H1 (cell line): Measurements from ENCODE around the gene SLC6A7. TPM values are rescaled to one million over a fixed set of nuclear protein-coding genes. Genes with fewer than 3 reads are reported as not detected.

ENCODE experiments used
- EZH2 ChIP-seq: fragments of 200-600 bp; sonication (generic); IDR thresholded peaks from 2 replicates; pipeline ENCODE4 v1.7.1; 2012; ENCODE audit warnings: low read depth, mild to moderate bottlenecking, moderate library complexity, low read length, inconsistent platforms; ENCODE audit not compliant: severe bottlenecking
- polyA plus RNA-seq, 7 experiments: library from polyadenylated mRNA; depleted of rRNA in 3 of 7; stranded (reverse) in 5 of 7; unstranded in 2 of 7; fragments of >200 nt in 5 of 7; fragments of 200-250 nt in 2 of 7; gene quantifications; 1 replicate in 5 of 7; 2 replicates in 1 of 7; 4 replicates in 1 of 7; pipeline versions ENCODE4 v1.2.1 to v1.2.3, GENCODE V29; 2011 to 2013; ENCODE audit warnings: missing spikeins in 2 of 7, mixed read lengths in 2 of 7
- total RNA-seq: library from RNA; stranded (reverse); fragmentation: NEBNext Ultra II Directional; extraction: Animal tissue kit (Norgen Biotek cat#: 25700); gene quantifications from 2 replicates; pipeline ENCODE4 v1.2.1, GENCODE V29; 2021
- TF ChIP-seq, protein P1 (sequence below): fragments of 300-600 bp; sonication (generic); IDR thresholded peaks from 2 replicates; pipeline ENCODE4 v1.7.1; 2012; ENCODE audit warnings: low read length, moderate library complexity, mild to moderate bottlenecking, inconsistent platforms; ENCODE audit not compliant: insufficient replicate concordance
- TF ChIP-seq, protein P2 (sequence below): IDR thresholded peaks from 2 replicates; pipeline ENCODE4 v1.6.1; 2012; ENCODE audit warnings: low read length, inconsistent platforms

The SLC6A7 gene
- total and polyA plus RNA-seq, 2 of the 8 experiments (the other 6 are each of a cell fraction or from before 2014, with no cell fraction given) = 0.07 to 0.12 TPM

DNA sequence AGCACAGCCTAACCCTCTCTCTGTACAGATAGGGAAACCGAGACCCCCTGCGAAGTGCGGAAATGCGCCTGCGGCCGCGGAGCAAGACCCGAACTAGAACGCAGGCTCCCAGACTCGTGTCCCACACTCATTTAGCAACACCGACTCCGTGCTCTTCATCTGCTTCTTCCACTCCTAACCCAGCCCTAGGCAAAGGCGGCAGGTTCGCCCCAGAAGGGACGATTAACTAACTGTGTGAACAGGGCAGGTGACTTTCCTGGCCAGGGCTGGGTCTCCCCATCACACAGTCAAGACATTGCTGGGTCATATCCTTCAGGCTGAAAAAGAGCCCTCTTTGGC is 22.4 kb upstream of the SLC6A7 start (continued):
- TF ChIP-seq, protein P1, sequence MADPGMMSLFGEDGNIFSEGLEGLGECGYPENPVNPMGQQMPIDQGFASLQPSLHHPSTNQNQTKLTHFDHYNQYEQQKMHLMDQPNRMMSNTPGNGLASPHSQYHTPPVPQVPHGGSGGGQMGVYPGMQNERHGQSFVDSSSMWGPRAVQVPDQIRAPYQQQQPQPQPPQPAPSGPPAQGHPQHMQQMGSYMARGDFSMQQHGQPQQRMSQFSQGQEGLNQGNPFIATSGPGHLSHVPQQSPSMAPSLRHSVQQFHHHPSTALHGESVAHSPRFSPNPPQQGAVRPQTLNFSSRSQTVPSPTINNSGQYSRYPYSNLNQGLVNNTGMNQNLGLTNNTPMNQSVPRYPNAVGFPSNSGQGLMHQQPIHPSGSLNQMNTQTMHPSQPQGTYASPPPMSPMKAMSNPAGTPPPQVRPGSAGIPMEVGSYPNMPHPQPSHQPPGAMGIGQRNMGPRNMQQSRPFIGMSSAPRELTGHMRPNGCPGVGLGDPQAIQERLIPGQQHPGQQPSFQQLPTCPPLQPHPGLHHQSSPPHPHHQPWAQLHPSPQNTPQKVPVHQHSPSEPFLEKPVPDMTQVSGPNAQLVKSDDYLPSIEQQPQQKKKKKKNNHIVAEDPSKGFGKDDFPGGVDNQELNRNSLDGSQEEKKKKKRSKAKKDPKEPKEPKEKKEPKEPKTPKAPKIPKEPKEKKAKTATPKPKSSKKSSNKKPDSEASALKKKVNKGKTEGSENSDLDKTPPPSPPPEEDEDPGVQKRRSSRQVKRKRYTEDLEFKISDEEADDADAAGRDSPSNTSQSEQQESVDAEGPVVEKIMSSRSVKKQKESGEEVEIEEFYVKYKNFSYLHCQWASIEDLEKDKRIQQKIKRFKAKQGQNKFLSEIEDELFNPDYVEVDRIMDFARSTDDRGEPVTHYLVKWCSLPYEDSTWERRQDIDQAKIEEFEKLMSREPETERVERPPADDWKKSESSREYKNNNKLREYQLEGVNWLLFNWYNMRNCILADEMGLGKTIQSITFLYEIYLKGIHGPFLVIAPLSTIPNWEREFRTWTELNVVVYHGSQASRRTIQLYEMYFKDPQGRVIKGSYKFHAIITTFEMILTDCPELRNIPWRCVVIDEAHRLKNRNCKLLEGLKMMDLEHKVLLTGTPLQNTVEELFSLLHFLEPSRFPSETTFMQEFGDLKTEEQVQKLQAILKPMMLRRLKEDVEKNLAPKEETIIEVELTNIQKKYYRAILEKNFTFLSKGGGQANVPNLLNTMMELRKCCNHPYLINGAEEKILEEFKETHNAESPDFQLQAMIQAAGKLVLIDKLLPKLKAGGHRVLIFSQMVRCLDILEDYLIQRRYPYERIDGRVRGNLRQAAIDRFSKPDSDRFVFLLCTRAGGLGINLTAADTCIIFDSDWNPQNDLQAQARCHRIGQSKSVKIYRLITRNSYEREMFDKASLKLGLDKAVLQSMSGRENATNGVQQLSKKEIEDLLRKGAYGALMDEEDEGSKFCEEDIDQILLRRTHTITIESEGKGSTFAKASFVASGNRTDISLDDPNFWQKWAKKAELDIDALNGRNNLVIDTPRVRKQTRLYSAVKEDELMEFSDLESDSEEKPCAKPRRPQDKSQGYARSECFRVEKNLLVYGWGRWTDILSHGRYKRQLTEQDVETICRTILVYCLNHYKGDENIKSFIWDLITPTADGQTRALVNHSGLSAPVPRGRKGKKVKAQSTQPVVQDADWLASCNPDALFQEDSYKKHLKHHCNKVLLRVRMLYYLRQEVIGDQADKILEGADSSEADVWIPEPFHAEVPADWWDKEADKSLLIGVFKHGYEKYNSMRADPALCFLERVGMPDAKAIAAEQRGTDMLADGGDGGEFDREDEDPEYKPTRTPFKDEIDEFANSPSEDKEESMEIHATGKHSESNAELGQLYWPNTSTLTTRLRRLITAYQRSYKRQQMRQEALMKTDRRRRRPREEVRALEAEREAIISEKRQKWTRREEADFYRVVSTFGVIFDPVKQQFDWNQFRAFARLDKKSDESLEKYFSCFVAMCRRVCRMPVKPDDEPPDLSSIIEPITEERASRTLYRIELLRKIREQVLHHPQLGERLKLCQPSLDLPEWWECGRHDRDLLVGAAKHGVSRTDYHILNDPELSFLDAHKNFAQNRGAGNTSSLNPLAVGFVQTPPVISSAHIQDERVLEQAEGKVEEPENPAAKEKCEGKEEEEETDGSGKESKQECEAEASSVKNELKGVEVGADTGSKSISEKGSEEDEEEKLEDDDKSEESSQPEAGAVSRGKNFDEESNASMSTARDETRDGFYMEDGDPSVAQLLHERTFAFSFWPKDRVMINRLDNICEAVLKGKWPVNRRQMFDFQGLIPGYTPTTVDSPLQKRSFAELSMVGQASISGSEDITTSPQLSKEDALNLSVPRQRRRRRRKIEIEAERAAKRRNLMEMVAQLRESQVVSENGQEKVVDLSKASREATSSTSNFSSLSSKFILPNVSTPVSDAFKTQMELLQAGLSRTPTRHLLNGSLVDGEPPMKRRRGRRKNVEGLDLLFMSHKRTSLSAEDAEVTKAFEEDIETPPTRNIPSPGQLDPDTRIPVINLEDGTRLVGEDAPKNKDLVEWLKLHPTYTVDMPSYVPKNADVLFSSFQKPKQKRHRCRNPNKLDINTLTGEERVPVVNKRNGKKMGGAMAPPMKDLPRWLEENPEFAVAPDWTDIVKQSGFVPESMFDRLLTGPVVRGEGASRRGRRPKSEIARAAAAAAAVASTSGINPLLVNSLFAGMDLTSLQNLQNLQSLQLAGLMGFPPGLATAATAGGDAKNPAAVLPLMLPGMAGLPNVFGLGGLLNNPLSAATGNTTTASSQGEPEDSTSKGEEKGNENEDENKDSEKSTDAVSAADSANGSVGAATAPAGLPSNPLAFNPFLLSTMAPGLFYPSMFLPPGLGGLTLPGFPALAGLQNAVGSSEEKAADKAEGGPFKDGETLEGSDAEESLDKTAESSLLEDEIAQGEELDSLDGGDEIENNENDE = no peak
- TF ChIP-seq EZH2 = peak; percentile 16
- TF ChIP-seq, protein P2, sequence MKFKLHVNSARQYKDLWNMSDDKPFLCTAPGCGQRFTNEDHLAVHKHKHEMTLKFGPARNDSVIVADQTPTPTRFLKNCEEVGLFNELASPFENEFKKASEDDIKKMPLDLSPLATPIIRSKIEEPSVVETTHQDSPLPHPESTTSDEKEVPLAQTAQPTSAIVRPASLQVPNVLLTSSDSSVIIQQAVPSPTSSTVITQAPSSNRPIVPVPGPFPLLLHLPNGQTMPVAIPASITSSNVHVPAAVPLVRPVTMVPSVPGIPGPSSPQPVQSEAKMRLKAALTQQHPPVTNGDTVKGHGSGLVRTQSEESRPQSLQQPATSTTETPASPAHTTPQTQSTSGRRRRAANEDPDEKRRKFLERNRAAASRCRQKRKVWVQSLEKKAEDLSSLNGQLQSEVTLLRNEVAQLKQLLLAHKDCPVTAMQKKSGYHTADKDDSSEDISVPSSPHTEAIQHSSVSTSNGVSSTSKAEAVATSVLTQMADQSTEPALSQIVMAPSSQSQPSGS = no peak
